Cardiac septum (tissue), 1 donor: ENCODE data around the gene ECHS1. TPM values are rescaled to one million over a fixed set of nuclear protein-coding genes. Genes with fewer than 3 reads are reported as not detected.

Source experiments
- DNase-seq: peaks from one replicate; pipeline ENCODE4 v3.0.0-alpha.2; 2020; ENCODE audit warnings: low spot score
- intact Hi-C: fragments of 100-400 bp; cut with DNase I; formaldehyde crosslinking; loops from one replicate; pipeline ENCODE4 v1.14.0; 2022
- microRNA-seq: library from miRNA; unstranded; fragments of <30 nt; microRNA quantifications from one replicate; pipeline ENCODE4 v1.2.0, GENCODE V29; 2020
- total RNA-seq: library from RNA; stranded (reverse); fragmentation: NEBNext Ultra II Directional; extraction: Animal tissue kit (Norgen Biotek cat#: 25700); gene quantifications from one replicate; pipeline ENCODE4 v1.2.1, GENCODE V29; 2021
- donor health status: DM: no; HTN: no; CAD: no.

The ECHS1 gene
- total RNA-seq, 1 donor from 2014 or later, result 152 TPM

DNA sequence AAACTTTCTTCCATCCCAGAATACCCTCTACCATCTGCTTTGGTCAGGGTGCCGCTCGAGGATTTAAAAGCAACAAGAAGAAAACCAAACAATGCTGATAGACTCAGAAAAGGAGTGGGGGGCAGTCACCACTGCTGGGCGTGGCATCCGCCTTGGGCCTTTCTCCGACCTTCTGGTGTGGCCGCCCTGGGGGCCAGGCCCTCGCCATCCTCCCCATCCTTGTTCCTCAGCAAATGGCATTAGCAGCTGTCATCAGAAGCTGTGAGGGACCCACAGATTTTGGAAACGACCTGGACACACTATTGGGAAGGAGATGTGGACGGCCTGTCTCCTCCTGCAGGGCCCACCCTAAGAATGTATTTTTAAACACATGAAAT lies 60.4 kb downstream of the ECHS1 start:
- no peak for DNase-seq
- intact Hi-C loops, result loop anchor here (10.0 kb wide), 1 partner anchor 478 kb away; no protein-coding TSS in a partner anchor

Small RNAs within 50 kb of the gene (microRNA-seq; reads per million reads assigned to microRNA genes)
- gene MIR3944, result not detected

Other genes with a start within 250 kb of the ECHS1 start
- 0.05 TPM for gene KNDC1, start 213.1 kb downstream of the ECHS1 start, total RNA-seq
- gene UTF1, start 143.1 kb downstream of the ECHS1 start, total RNA-seq, result not detected
- 0.40 TPM for gene VENTX, start 135.5 kb downstream of the ECHS1 start, total RNA-seq
- 4.3 TPM for gene ADAM8, start 96.5 kb downstream of the ECHS1 start, total RNA-seq
- gene TUBGCP2, start 64.5 kb downstream of the ECHS1 start, total RNA-seq, result 39.4 TPM
- 34.4 TPM for gene ZNF511, start 64.4 kb downstream of the ECHS1 start, total RNA-seq
- not detected for gene CALY, start 36.5 kb downstream of the ECHS1 start, total RNA-seq
- gene PRAP1, start 26.0 kb downstream of the ECHS1 start, total RNA-seq, result not detected
- gene FUOM, start 15.3 kb downstream of the ECHS1 start, total RNA-seq, result 6.1 TPM
- gene PAOX, start 5.9 kb upstream of the ECHS1 start, total RNA-seq, result 2.9 TPM
- 21.6 TPM for gene MTG1, start 20.8 kb upstream of the ECHS1 start, total RNA-seq
- gene SPRN, start 51.3 kb upstream of the ECHS1 start, total RNA-seq, result not detected
- 1.0 TPM for gene SCART1, start 80.6 kb upstream of the ECHS1 start, total RNA-seq
- 2.2 TPM for gene CYP2E1, start 154.0 kb upstream of the ECHS1 start, total RNA-seq
- 0.51 TPM for gene SYCE1, start 192.2 kb upstream of the ECHS1 start, total RNA-seq